ENCODE measurements around the gene HPN. TPM values are rescaled to one million over a fixed set of nuclear protein-coding genes. Genes with fewer than 3 reads are reported as not detected.
"Not testable (repeated sequence)": the region's sequence is repeated elsewhere in the genome, so short reads cannot be mapped to it uniquely, and the experiment has no call there.

Gene HPN
- polyA plus RNA-seq, 2 donors = 0.04 to 0.16 TPM

- H3K9me3 ChIP-seq (ENCODE audit: control insufficient read depth in 2 of 2, insufficient read depth in 1 of 2, low read depth in 1 of 2, low read length in 1 of 2) = no peaks in the 10 kb centered on the region
- H3K36me3 ChIP-seq (ENCODE audit: control insufficient read depth in 2 of 2, insufficient read depth in 2 of 2, low read length in 1 of 2) = no peaks in the 10 kb centered on the region
- WGBS, 2 donors = 50 to 51% methylated on average over 23 to 29 of the region's 29 CpGs
- peaks cover 3 to 20% of the 10 kb centered on the region in 2 donors for H3K4me1 ChIP-seq (ENCODE audit: control insufficient read depth in 2 of 2, insufficient read depth in 2 of 2, low read length in 1 of 2)
- peak overlapping the region; percentile 57 to 60 for H3K27ac ChIP-seq (ENCODE audit: low read depth in 2 of 2, low read length in 1 of 2)
- H3K27me3 ChIP-seq (ENCODE audit: control insufficient read depth in 1 of 2, insufficient read depth in 2 of 2, low read length in 2 of 2) = no peaks in the 10 kb centered on the region
- H3K4me3 ChIP-seq (ENCODE audit: low read depth in 1 of 2, low read length in 2 of 2) = no peak overlapping the region
These were observed 57.0 kb downstream of the HPN start for GRCh38 chr19:35098413-35099049.

- Histone ChIP-seq H3K9me3 (ENCODE audit: control insufficient read depth in 2 of 2, insufficient read depth in 1 of 2, low read depth in 1 of 2, low read length in 1 of 2) (no peaks in the 10 kb centered on the region), H3K27ac (ENCODE audit: low read depth in 2 of 2, low read length in 1 of 2) (no peak overlapping the region), H3K36me3 (ENCODE audit: control insufficient read depth in 2 of 2, insufficient read depth in 2 of 2, low read length in 1 of 2) (no peaks in the 10 kb centered on the region), H3K27me3 (ENCODE audit: control insufficient read depth in 1 of 2, insufficient read depth in 2 of 2, low read length in 2 of 2) (no peaks in the 10 kb centered on the region), H3K4me1 (ENCODE audit: control insufficient read depth in 2 of 2, insufficient read depth in 2 of 2, low read length in 1 of 2) (peaks cover 3 to 16% of the 10 kb centered on the region in 2 donors), H3K4me3 (ENCODE audit: low read depth in 1 of 2, low read length in 2 of 2) (no peak overlapping the region)
- 82% methylated on average over 21 of the region's 21 CpGs for WGBS, 2 donors
These were observed 57.8 kb downstream of the HPN start for GRCh38 chr19:35099155-35099896.

- Histone ChIP-seq H3K4me1 (ENCODE audit: control insufficient read depth in 2 of 2, insufficient read depth in 2 of 2, low read length in 1 of 2) (peaks cover 3 to 16% of the 10 kb centered on the region in 2 donors), H3K4me3 (ENCODE audit: low read depth in 1 of 2, low read length in 2 of 2) (no peak overlapping the region), H3K36me3 (ENCODE audit: control insufficient read depth in 2 of 2, insufficient read depth in 2 of 2, low read length in 1 of 2) (no peaks in the 10 kb centered on the region), H3K27me3 (ENCODE audit: control insufficient read depth in 1 of 2, insufficient read depth in 2 of 2, low read length in 2 of 2) (no peaks in the 10 kb centered on the region), H3K27ac (ENCODE audit: low read depth in 2 of 2, low read length in 1 of 2) (no peak overlapping the region), H3K9me3 (ENCODE audit: control insufficient read depth in 2 of 2, insufficient read depth in 1 of 2, low read depth in 1 of 2, low read length in 1 of 2) (no peaks in the 10 kb centered on the region)
- WGBS, 2 donors = 94 to 96% methylated on average over 13 of the region's 13 CpGs
These were observed 58.4 kb downstream of the HPN start for GRCh38 chr19:35099897-35100275.

GRCh38 chr19:35100588-35101533, 59.3 kb downstream of the HPN start:
- Histone ChIP-seq H3K9me3 (ENCODE audit: control insufficient read depth in 2 of 2, insufficient read depth in 1 of 2, low read depth in 1 of 2, low read length in 1 of 2) (peaks cover 0 to 2% of the 10 kb centered on the region in 2 donors), H3K4me1 (ENCODE audit: control insufficient read depth in 2 of 2, insufficient read depth in 2 of 2, low read length in 1 of 2) (peaks cover 3 to 15% of the 10 kb centered on the region in 2 donors), H3K4me3 (ENCODE audit: low read depth in 1 of 2, low read length in 2 of 2) (no peak overlapping the region), H3K27me3 (ENCODE audit: control insufficient read depth in 1 of 2, insufficient read depth in 2 of 2, low read length in 2 of 2) (no peaks in the 10 kb centered on the region), H3K36me3 (ENCODE audit: control insufficient read depth in 2 of 2, insufficient read depth in 2 of 2, low read length in 1 of 2) (no peaks in the 10 kb centered on the region), H3K27ac (ENCODE audit: low read depth in 2 of 2, low read length in 1 of 2) (no peak overlapping the region)
- 80% methylated on average over 16 of the region's 16 CpGs for WGBS, 2 donors

GRCh38 chr19:35101949-35102348, 60.4 kb downstream of the HPN start:
- H3K9me3 ChIP-seq (ENCODE audit: control insufficient read depth in 2 of 2, insufficient read depth in 1 of 2, low read depth in 1 of 2, low read length in 1 of 2) = not testable (repeated sequence)
- 85 to 88% methylated on average over 10 of the region's 10 CpGs for WGBS, 2 donors

GRCh38 chr19:35103614-35104013, 62.1 kb downstream of the HPN start:
- H3K4me3 ChIP-seq (ENCODE audit: low read depth in 1 of 2, low read length in 2 of 2); H3K27ac ChIP-seq (ENCODE audit: low read depth in 2 of 2, low read length in 1 of 2); H3K9me3 ChIP-seq (ENCODE audit: control insufficient read depth in 2 of 2, insufficient read depth in 1 of 2, low read depth in 1 of 2, low read length in 1 of 2); H3K27me3 ChIP-seq (ENCODE audit: control insufficient read depth in 1 of 2, insufficient read depth in 2 of 2, low read length in 2 of 2); H3K36me3 ChIP-seq (ENCODE audit: control insufficient read depth in 2 of 2, insufficient read depth in 2 of 2, low read length in 1 of 2): not testable (repeated sequence)
- WGBS, 2 donors = 78% methylated on average over 10 of the region's 10 CpGs
- peaks cover under 1 to 12% of the 10 kb centered on the region in 2 donors for H3K4me1 ChIP-seq (ENCODE audit: control insufficient read depth in 2 of 2, insufficient read depth in 2 of 2, low read length in 1 of 2)

More at GRCh38 chr19:35101949-35102348, 60.4 kb downstream of the HPN start:
- not testable (repeated sequence) for H3K27ac ChIP-seq (ENCODE audit: low read depth in 2 of 2, low read length in 1 of 2); H3K36me3 ChIP-seq (ENCODE audit: control insufficient read depth in 2 of 2, insufficient read depth in 2 of 2, low read length in 1 of 2); H3K27me3 ChIP-seq (ENCODE audit: control insufficient read depth in 1 of 2, insufficient read depth in 2 of 2, low read length in 2 of 2); H3K4me3 ChIP-seq (ENCODE audit: low read depth in 1 of 2, low read length in 2 of 2)
- peaks cover 3 to 11% of the 10 kb centered on the region in 2 donors for H3K4me1 ChIP-seq (ENCODE audit: control insufficient read depth in 2 of 2, insufficient read depth in 2 of 2, low read length in 1 of 2)

GRCh38 chr19:35104361-35104760, 62.8 kb downstream of the HPN start:
- no peaks in the 10 kb centered on the region for H3K36me3 ChIP-seq (ENCODE audit: control insufficient read depth in 2 of 2, insufficient read depth in 2 of 2, low read length in 1 of 2)
- WGBS, 2 donors = 87 to 88% methylated on average over 11 of the region's 11 CpGs

GRCh38 chr19:35105047-35105410, 63.5 kb downstream of the HPN start:
- Histone ChIP-seq H3K27me3 (ENCODE audit: control insufficient read depth in 1 of 2, insufficient read depth in 2 of 2, low read length in 2 of 2) (no peaks in the 10 kb centered on the region), H3K4me3 (ENCODE audit: low read depth in 1 of 2, low read length in 2 of 2) (no peak overlapping the region), H3K36me3 (ENCODE audit: control insufficient read depth in 2 of 2, insufficient read depth in 2 of 2, low read length in 1 of 2) (no peaks in the 10 kb centered on the region), H3K4me1 (ENCODE audit: control insufficient read depth in 2 of 2, insufficient read depth in 2 of 2, low read length in 1 of 2) (peaks cover 0 to 15% of the 10 kb centered on the region in 2 donors), H3K27ac (ENCODE audit: low read depth in 2 of 2, low read length in 1 of 2) (no peak overlapping the region), H3K9me3 (ENCODE audit: control insufficient read depth in 2 of 2, insufficient read depth in 1 of 2, low read depth in 1 of 2, low read length in 1 of 2) (peaks cover 0 to 2% of the 10 kb centered on the region in 2 donors)
- 85 to 89% methylated on average over 6 of the region's 6 CpGs for WGBS, 2 donors

More at GRCh38 chr19:35104361-35104760, 62.8 kb downstream of the HPN start:
- Histone ChIP-seq H3K27ac (ENCODE audit: low read depth in 2 of 2, low read length in 1 of 2) (no peak overlapping the region), H3K4me1 (ENCODE audit: control insufficient read depth in 2 of 2, insufficient read depth in 2 of 2, low read length in 1 of 2) (peaks cover 0 to 10% of the 10 kb centered on the region in 2 donors), H3K4me3 (ENCODE audit: low read depth in 1 of 2, low read length in 2 of 2) (no peak overlapping the region), H3K9me3 (ENCODE audit: control insufficient read depth in 2 of 2, insufficient read depth in 1 of 2, low read depth in 1 of 2, low read length in 1 of 2) (peaks cover 0 to 2% of the 10 kb centered on the region in 2 donors), H3K27me3 (ENCODE audit: control insufficient read depth in 1 of 2, insufficient read depth in 2 of 2, low read length in 2 of 2) (no peaks in the 10 kb centered on the region)

Data from esophagus (tissue), 2 donors.